Measurements from ENCODE around the gene C20orf144. TPM values are rescaled to one million over a fixed set of nuclear protein-coding genes. Genes with fewer than 3 reads are reported as not detected.

Gene C20orf144
- total and polyA plus RNA-seq, 9 of the 15 experiments (the other 6 are each of a cell fraction or from before 2014, with no cell fraction given), result 0.04 to 0.23 (median 0.11) TPM; not detected in 2

DNA sequence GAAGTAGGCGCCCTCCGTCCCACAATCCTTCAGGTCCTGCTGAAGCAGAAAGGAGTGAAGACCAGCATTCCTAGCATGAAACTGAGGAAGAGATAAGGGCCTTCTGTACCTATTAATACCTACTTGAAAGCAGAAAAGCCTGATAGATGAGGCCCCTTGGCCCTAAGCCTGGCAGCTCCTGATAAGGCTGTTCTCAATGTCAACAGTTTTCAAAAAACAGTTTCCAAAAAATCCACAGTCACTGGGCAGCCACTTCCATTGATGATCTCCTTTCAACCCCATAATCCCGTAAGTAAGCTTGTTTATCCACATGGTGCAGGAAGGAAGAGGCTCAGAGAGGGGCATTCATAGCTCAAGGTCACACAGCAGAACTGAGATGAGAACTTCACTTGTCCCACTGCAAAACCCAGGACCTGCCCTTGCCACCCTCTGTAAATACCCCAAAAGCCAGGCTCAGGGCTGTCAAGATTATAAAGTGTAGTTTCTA, 26.9 kb downstream of the C20orf144 start (continued):
- no peak for TF ChIP-seq MCM3 (IDR thresholded peaks at IDR 0.05)
- TF ChIP-seq NRF1 (conservative IDR thresholded peaks at IDR 0.05 in 1 of 2, IDR thresholded peaks at IDR 0.05 in 1 of 2), result no peak
- TF ChIP-seq ETS2 (tag; IDR thresholded peaks at IDR 0.05; ENCODE audit: borderline replicate concordance, poor library complexity, severe bottlenecking), result no peak
- TF ChIP-seq TCF3 (CRISPR knock-in tag; IDR thresholded peaks at IDR 0.05), result peak; percentile 96
- TF ChIP-seq, protein P1, sequence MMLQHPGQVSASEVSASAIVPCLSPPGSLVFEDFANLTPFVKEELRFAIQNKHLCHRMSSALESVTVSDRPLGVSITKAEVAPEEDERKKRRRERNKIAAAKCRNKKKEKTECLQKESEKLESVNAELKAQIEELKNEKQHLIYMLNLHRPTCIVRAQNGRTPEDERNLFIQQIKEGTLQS (IDR thresholded peaks at IDR 0.05), result peak; percentile 19; the same call in 1 of the 2 replicates
- TF ChIP-seq, protein P1 (CRISPR knock-in tag; conservative IDR thresholded peaks at IDR 0.05), result no peak
- no peak for TF ChIP-seq YBX1 (IDR thresholded peaks at IDR 0.05)
- no peak for TF ChIP-seq ELF2 (CRISPR knock-in tag; IDR thresholded peaks at IDR 0.05)
- TF ChIP-seq, protein P2, sequence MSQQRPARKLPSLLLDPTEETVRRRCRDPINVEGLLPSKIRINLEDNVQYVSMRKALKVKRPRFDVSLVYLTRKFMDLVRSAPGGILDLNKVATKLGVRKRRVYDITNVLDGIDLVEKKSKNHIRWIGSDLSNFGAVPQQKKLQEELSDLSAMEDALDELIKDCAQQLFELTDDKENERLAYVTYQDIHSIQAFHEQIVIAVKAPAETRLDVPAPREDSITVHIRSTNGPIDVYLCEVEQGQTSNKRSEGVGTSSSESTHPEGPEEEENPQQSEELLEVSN (IDR thresholded peaks at IDR 0.05; ENCODE audit: borderline replicate concordance in 1 of 2, extremely low read depth in 1 of 2, insufficient read depth in 1 of 2, insufficient read length in 1 of 2, low read depth in 1 of 2, low read length in 1 of 2, poor library complexity in 1 of 2, severe bottlenecking in 1 of 2), result no peak
- no peak for TF ChIP-seq ZNF175 (CRISPR knock-in tag; IDR thresholded peaks at IDR 0.05; ENCODE audit: low read depth)
- TF ChIP-seq, protein P3, sequence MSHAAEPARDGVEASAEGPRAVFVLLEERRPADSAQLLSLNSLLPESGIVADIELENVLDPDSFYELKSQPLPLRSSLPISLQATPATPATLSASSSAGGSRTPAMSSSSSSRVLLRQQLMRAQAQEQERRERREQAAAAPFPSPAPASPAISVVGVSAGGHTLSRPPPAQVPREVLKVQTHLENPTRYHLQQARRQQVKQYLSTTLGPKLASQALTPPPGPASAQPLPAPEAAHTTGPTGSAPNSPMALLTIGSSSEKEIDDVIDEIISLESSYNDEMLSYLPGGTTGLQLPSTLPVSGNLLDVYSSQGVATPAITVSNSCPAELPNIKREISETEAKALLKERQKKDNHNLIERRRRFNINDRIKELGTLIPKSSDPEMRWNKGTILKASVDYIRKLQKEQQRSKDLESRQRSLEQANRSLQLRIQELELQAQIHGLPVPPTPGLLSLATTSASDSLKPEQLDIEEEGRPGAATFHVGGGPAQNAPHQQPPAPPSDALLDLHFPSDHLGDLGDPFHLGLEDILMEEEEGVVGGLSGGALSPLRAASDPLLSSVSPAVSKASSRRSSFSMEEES (CRISPR knock-in tag; IDR thresholded peaks at IDR 0.05), result no peak
- TF ChIP-seq MBD2 (IDR thresholded peaks at IDR 0.05; ENCODE audit: borderline replicate concordance, low read depth), result peak; percentile 67; the same call in 1 of the 2 replicates
- TF ChIP-seq, protein P4, sequence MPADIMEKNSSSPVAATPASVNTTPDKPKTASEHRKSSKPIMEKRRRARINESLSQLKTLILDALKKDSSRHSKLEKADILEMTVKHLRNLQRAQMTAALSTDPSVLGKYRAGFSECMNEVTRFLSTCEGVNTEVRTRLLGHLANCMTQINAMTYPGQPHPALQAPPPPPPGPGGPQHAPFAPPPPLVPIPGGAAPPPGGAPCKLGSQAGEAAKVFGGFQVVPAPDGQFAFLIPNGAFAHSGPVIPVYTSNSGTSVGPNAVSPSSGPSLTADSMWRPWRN (IDR thresholded peaks at IDR 0.05; ENCODE audit: low read depth), result peak; percentile 76
- TF ChIP-seq, protein P5, sequence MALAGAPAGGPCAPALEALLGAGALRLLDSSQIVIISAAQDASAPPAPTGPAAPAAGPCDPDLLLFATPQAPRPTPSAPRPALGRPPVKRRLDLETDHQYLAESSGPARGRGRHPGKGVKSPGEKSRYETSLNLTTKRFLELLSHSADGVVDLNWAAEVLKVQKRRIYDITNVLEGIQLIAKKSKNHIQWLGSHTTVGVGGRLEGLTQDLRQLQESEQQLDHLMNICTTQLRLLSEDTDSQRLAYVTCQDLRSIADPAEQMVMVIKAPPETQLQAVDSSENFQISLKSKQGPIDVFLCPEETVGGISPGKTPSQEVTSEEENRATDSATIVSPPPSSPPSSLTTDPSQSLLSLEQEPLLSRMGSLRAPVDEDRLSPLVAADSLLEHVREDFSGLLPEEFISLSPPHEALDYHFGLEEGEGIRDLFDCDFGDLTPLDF (CRISPR knock-in tag; IDR thresholded peaks at IDR 0.05), result no peak
- TF ChIP-seq, protein P6, sequence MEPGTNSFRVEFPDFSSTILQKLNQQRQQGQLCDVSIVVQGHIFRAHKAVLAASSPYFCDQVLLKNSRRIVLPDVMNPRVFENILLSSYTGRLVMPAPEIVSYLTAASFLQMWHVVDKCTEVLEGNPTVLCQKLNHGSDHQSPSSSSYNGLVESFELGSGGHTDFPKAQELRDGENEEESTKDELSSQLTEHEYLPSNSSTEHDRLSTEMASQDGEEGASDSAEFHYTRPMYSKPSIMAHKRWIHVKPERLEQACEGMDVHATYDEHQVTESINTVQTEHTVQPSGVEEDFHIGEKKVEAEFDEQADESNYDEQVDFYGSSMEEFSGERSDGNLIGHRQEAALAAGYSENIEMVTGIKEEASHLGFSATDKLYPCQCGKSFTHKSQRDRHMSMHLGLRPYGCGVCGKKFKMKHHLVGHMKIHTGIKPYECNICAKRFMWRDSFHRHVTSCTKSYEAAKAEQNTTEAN (CRISPR knock-in tag; IDR thresholded peaks at IDR 0.05), result 0 out of 2 replicates have a peak, but pooled peaks have one; percentile 37
- TF ChIP-seq, protein P7, sequence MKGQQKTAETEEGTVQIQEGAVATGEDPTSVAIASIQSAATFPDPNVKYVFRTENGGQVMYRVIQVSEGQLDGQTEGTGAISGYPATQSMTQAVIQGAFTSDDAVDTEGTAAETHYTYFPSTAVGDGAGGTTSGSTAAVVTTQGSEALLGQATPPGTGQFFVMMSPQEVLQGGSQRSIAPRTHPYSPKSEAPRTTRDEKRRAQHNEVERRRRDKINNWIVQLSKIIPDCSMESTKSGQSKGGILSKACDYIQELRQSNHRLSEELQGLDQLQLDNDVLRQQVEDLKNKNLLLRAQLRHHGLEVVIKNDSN (CRISPR knock-in tag; IDR thresholded peaks at IDR 0.05), result no peak
- TF ChIP-seq ESRRA (IDR thresholded peaks at IDR 0.05; ENCODE audit: borderline replicate concordance, low read depth), result peak; percentile 65
- no peak for TF ChIP-seq POLR3G (IDR thresholded peaks at IDR 0.05; ENCODE audit: extremely low read depth, insufficient read length, insufficient replicate concordance)
- TF ChIP-seq ZNF23 (CRISPR knock-in tag; IDR thresholded peaks at IDR 0.05), result no peak
- peak; percentile 17 for TF ChIP-seq CHD4 (IDR thresholded peaks at IDR 0.05; ENCODE audit: insufficient read depth, insufficient replicate concordance, low read depth, low read length, poor library complexity, severe bottlenecking)

Data from K562 (cell line).